ENCODE measurements around the gene C9orf85. TPM values are rescaled to one million over a fixed set of nuclear protein-coding genes. Genes with fewer than 3 reads are reported as not detected.
"Not testable (repeated sequence)": the region's sequence is repeated elsewhere in the genome, so short reads cannot be mapped to it uniquely, and the experiment has no call there.

The C9orf85 gene
- total RNA-seq, 4 donors from 2014 or later: 12.3 to 18.4 (median 16.0) TPM

GRCh38 chr9:72005451-72005850, 94.0 kb downstream of the C9orf85 start:
- Histone ChIP-seq H3K4me3 (no peak overlapping the region), H3K27me3 (no peaks in the 10 kb centered on the region), H3K27ac (no peak overlapping the region), H3K9me3 (peaks cover 0 to 8% (median 0%) of the 10 kb centered on the region in 4 donors), H3K4me1 (no peaks in the 10 kb centered on the region), H3K36me3 (no peaks in the 10 kb centered on the region)
- no peak for DNase-seq (ENCODE audit: low spot score in 2 of 2)
- TF ChIP-seq CTCF (IDR thresholded peaks at IDR 0.05) (no peak), EP300 (IDR thresholded peaks at IDR 0.05) (no peak), POLR2A (IDR thresholded peaks at IDR 0.05) (no peak)

- 60 to 62% methylated on average over 5 of the region's 5 CpGs for WGBS, 2 donors
- Histone ChIP-seq H3K4me1 (no peaks in the 10 kb centered on the region), H3K27ac (no peak overlapping the region), H3K27me3 (no peaks in the 10 kb centered on the region), H3K36me3 (no peaks in the 10 kb centered on the region), H3K4me3 (no peak overlapping the region), H3K9me3 (no peaks in the 10 kb centered on the region)
- no peak for TF ChIP-seq CTCF (IDR thresholded peaks at IDR 0.05)
- no peak for TF ChIP-seq POLR2A (IDR thresholded peaks at IDR 0.05)
- TF ChIP-seq EP300 (IDR thresholded peaks at IDR 0.05): no peak
- DNase-seq (ENCODE audit: low spot score in 2 of 2): no peak
Measured at GRCh38 chr9:72006501-72006900, 95.1 kb downstream of the C9orf85 start.

GRCh38 chr9:72007726-72008125, 96.3 kb downstream of the C9orf85 start:
- DNase-seq (ENCODE audit: low spot score in 2 of 2): not testable (repeated sequence)
- 92 to 94% methylated on average over 20 of the region's 20 CpGs for WGBS, 2 donors

GRCh38 chr9:72012646-72013045, 101.2 kb downstream of the C9orf85 start:
- Histone ChIP-seq H3K4me3 (no peak overlapping the region), H3K27me3 (no peaks in the 10 kb centered on the region), H3K4me1 (no peaks in the 10 kb centered on the region), H3K9me3 (no peaks in the 10 kb centered on the region), H3K36me3 (no peaks in the 10 kb centered on the region), H3K27ac (no peak overlapping the region)
- 52 to 63% methylated on average over 4 of the region's 4 CpGs for whole genome bisulfite sequencing, 2 donors
- TF ChIP-seq CTCF (IDR thresholded peaks at IDR 0.05): no peak
- TF ChIP-seq POLR2A (IDR thresholded peaks at IDR 0.05): no peak
- no peak for TF ChIP-seq EP300 (IDR thresholded peaks at IDR 0.05)
- DNase-seq (ENCODE audit: low spot score in 2 of 2): no peak

More at GRCh38 chr9:72007726-72008125, 96.3 kb downstream of the C9orf85 start:
- not testable (repeated sequence) for H3K9me3 ChIP-seq, H3K36me3 ChIP-seq, H3K27ac ChIP-seq, H3K4me3 ChIP-seq, H3K27me3 ChIP-seq, H3K4me1 ChIP-seq

GRCh38 chr9:72013292-72013760, 101.9 kb downstream of the C9orf85 start:
- no peak overlapping the region for H3K27ac ChIP-seq
- H3K9me3 ChIP-seq: no peaks in the 10 kb centered on the region
- WGBS, 2 donors: 0 to 6% methylated on average over 1 of the region's 1 CpG
- H3K4me1 ChIP-seq: no peaks in the 10 kb centered on the region
- no peaks in the 10 kb centered on the region for H3K27me3 ChIP-seq
- no peaks in the 10 kb centered on the region for H3K36me3 ChIP-seq
- no peak overlapping the region for H3K4me3 ChIP-seq
- TF ChIP-seq POLR2A (IDR thresholded peaks at IDR 0.05) (no peak), EP300 (IDR thresholded peaks at IDR 0.05) (no peak), CTCF (IDR thresholded peaks at IDR 0.05) (no peak)
- DNase-seq (ENCODE audit: low spot score in 2 of 2): no peak

GRCh38 chr9:72022841-72023240, 111.4 kb downstream of the C9orf85 start:
- TF ChIP-seq POLR2A (IDR thresholded peaks at IDR 0.05) (no peak), CTCF (IDR thresholded peaks at IDR 0.05) (no peak), EP300 (IDR thresholded peaks at IDR 0.05) (no peak)
- WGBS, 2 donors: 72 to 77% methylated on average over 3 of the region's 3 CpGs

More at GRCh38 chr9:72022841-72023240, 111.4 kb downstream of the C9orf85 start:
- no peaks in the 10 kb centered on the region for H3K36me3 ChIP-seq
- H3K4me1 ChIP-seq: peaks cover 0 to 4% (median 0%) of the 10 kb centered on the region in 4 donors
- no peaks in the 10 kb centered on the region for H3K9me3 ChIP-seq
- H3K27me3 ChIP-seq: no peaks in the 10 kb centered on the region
- no peak overlapping the region for H3K4me3 ChIP-seq
- DNase-seq (ENCODE audit: low spot score in 2 of 2): no peak
- no peak overlapping the region for H3K27ac ChIP-seq
